OCI-LY3 (cell line): ENCODE results near the gene WDR19.
A peak's percentile ranks its signal among the peaks of the same experiment; 100 is the strongest.

Source experiments
- H2AFZ ChIP-seq: fragments of 200-600, 300-600 bp; shearing (Covaris generic); 2 replicates; pipeline ENCODE4 v1.6.0; 2014; ENCODE audit warnings: antibody characterized with exemption, low read depth, low read length
- H3K27ac ChIP-seq: fragments of 200-600, 300-600 bp; sonication (generic); 2 replicates; pipeline ENCODE4 v1.5.1; 2014; ENCODE audit warnings: mild to moderate bottlenecking, low read length, moderate library complexity, mixed read lengths
- H3K27me3 ChIP-seq: fragments of 200-600, 300-600 bp; sonication (generic); 2 replicates; pipeline ENCODE4 v1.6.1; 2014; ENCODE audit warnings: low read depth, low read length, mixed read lengths
- H3K36me3 ChIP-seq: fragments of 200-600, 300-600 bp; sonication (generic); replicated peaks from 2 replicates; pipeline ENCODE3; 2014; ENCODE audit warnings: low read depth, low read length, mixed read lengths
- H3K4me1 ChIP-seq: fragments of 300-600, 200-600 bp; sonication (generic); 2 replicates; pipeline ENCODE4 v1.6.1; 2014; ENCODE audit warnings: low read length, mixed read lengths
- H3K4me2 ChIP-seq: fragments of 200-600, 300-600 bp; sonication (generic); 2 replicates; pipeline ENCODE4 v1.6.1; 2014; ENCODE audit warnings: low read length, mixed read lengths
- H3K4me3 ChIP-seq: fragments of 300-600, 200-600 bp; sonication (generic); 2 replicates; pipeline ENCODE4 v1.5.1; 2014; ENCODE audit warnings: antibody characterized with exemption, mild to moderate bottlenecking, low read length, moderate library complexity
- H3K79me2 ChIP-seq: fragments of 300-600, 200-600 bp; shearing (Covaris generic); 2 replicates; pipeline ENCODE4 v1.6.1; 2014; ENCODE audit warnings: mild to moderate bottlenecking, low read length, mixed read lengths
- H3K9ac ChIP-seq: fragments of 300-600, 200-600 bp; shearing (Covaris generic); 2 replicates; pipeline ENCODE4 v1.6.0; 2014; ENCODE audit warnings: mild to moderate bottlenecking, low read length, moderate library complexity
- H3K9me3 ChIP-seq: fragments of 200-600, 300-600 bp; shearing (Covaris generic); 2 replicates; pipeline ENCODE4 v1.6.1; 2014; ENCODE audit warnings: low read length, mixed read lengths; ENCODE audit not compliant: insufficient read depth
- H4K20me1 ChIP-seq: fragments of 200-600, 300-600 bp; sonication (generic); 2 replicates; pipeline ENCODE4 v1.6.1; 2016; ENCODE audit warnings: low read length, mixed read lengths; ENCODE audit not compliant: insufficient read depth
- EZH2phosphoT487 ChIP-seq: fragments of 200-600 bp; shearing (Covaris generic); IDR thresholded peaks from 2 replicates; pipeline ENCODE4 v1.6.1; 2018; ENCODE audit warnings: antibody characterized with exemption, mixed run types, low read depth
- TF ChIP-seq, protein P1 (sequence below): fragments of 200-600, 300-600 bp; sonication (generic); IDR thresholded peaks from 2 replicates; pipeline ENCODE4 v1.5.1; 2014; ENCODE audit warnings: antibody characterized with exemption, low read length, low read depth

WDR19 gene

DNA sequence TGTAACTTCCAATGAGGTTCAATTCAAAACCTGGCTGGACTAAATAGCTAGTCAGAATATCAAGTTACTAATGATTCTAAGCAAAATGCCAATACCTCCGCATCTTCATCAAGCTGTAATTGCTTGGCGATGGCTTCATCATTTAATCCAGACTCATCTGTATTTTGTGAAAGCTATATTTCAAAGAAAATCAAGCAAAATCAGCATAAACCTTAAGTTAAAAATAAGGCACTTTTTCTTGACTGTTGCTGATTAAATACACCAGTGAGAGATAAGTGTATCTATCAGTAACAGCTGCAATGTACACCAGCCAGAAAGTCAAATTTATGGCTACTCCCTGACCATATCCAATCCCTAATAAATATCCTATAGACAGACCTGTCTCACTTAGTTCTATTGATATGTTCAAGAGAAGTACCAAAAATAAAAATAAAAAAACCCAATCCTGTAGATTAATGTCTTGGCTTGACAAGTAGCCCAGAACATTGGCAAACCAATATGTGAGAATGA lies 144.2 kb downstream of the WDR19 start:
- peaks cover 28% of the 10 kb centered on the region for H3K36me3 ChIP-seq
- no peak overlapping the region for H3K4me3 ChIP-seq
- H3K79me2 ChIP-seq = peaks cover 34% of the 10 kb centered on the region
- H3K9ac ChIP-seq = no peak overlapping the region
- peaks cover 10% of the 10 kb centered on the region for H3K4me1 ChIP-seq
- no peak overlapping the region for H3K4me2 ChIP-seq
- no peaks in the 10 kb centered on the region for H3K27me3 ChIP-seq
- TF ChIP-seq, protein P1, sequence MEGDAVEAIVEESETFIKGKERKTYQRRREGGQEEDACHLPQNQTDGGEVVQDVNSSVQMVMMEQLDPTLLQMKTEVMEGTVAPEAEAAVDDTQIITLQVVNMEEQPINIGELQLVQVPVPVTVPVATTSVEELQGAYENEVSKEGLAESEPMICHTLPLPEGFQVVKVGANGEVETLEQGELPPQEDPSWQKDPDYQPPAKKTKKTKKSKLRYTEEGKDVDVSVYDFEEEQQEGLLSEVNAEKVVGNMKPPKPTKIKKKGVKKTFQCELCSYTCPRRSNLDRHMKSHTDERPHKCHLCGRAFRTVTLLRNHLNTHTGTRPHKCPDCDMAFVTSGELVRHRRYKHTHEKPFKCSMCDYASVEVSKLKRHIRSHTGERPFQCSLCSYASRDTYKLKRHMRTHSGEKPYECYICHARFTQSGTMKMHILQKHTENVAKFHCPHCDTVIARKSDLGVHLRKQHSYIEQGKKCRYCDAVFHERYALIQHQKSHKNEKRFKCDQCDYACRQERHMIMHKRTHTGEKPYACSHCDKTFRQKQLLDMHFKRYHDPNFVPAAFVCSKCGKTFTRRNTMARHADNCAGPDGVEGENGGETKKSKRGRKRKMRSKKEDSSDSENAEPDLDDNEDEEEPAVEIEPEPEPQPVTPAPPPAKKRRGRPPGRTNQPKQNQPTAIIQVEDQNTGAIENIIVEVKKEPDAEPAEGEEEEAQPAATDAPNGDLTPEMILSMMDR = no peak
- no peak for TF ChIP-seq EZH2phosphoT487
- H3K27ac ChIP-seq = no peak overlapping the region
- H4K20me1 ChIP-seq = peaks cover 19% of the 10 kb centered on the region
- H3K9me3 ChIP-seq = no peaks in the 10 kb centered on the region
- no peak overlapping the region for H2AFZ ChIP-seq

DNA sequence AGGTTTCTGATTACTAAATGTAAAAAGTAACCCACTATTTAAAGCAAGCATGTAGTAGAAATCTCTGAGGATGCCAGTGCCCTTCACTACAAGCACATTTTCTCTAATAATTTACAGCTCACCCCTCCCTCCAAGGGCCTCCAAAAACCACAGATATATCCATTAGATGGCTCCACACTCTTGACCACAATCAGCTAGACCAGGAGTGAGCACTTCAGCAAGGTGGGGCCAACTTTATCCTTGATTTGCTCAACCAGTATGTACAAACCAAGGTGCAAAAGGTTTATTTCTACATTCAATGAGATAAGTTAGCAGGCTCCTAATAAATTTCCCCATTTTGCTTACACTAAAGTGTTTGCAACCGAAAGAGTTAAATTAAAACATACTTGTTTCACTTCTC lies 148.0 kb downstream of the WDR19 start:
- Histone ChIP-seq H3K4me2 (peak overlapping the region; percentile 20), H3K79me2 (peaks cover 58% of the 10 kb centered on the region), H4K20me1 (peaks cover 16% of the 10 kb centered on the region), H3K4me1 (peaks cover 10% of the 10 kb centered on the region), H3K36me3 (peaks cover 21% of the 10 kb centered on the region), H3K4me3 (no peak overlapping the region), H2AFZ (no peak overlapping the region), H3K27ac (no peak overlapping the region), H3K27me3 (no peaks in the 10 kb centered on the region), H3K9ac (no peak overlapping the region), H3K9me3 (no peaks in the 10 kb centered on the region)
- TF ChIP-seq, protein P1 = no peak
- TF ChIP-seq EZH2phosphoT487 = no peak

DNA sequence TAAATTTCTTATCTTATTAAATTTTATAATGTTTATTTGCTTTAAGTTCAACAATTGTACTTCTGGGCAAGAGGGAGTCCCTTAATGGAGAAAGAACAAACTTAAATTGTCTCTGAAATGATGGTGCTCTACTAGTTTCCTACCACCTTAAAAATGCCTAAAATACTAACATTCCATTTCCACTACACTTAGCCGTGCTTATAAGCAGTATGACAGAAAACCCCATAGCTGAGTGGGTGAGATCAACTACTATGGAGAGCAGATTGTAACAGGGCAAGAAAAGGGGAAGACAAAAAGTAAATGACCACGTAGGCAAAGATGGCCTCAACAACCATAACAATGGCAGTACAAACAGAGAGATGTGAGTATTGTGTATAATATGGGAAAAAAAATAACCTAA lies 148.9 kb downstream of the WDR19 start:
- Histone ChIP-seq H3K27ac (no peak overlapping the region), H2AFZ (no peak overlapping the region), H3K27me3 (no peaks in the 10 kb centered on the region), H3K4me3 (no peak overlapping the region), H3K36me3 (peaks cover 14% of the 10 kb centered on the region), H4K20me1 (peaks cover 20% of the 10 kb centered on the region), H3K4me2 (no peak overlapping the region), H3K4me1 (peaks cover 10% of the 10 kb centered on the region), H3K9ac (no peak overlapping the region), H3K79me2 (peaks cover 63% of the 10 kb centered on the region), H3K9me3 (no peaks in the 10 kb centered on the region)
- TF ChIP-seq, protein P1 = no peak
- no peak for TF ChIP-seq EZH2phosphoT487
